ENCODE data around the gene PIK3C2B.
"Not testable (repeated sequence)": the region's sequence is repeated elsewhere in the genome, so short reads cannot be mapped to it uniquely, and the experiment has no call there.

The PIK3C2B gene

GRCh38 chr1:204507317-204508105, 12.9 kb upstream of the PIK3C2B start:
- DNase-seq, result peak; percentile 26

GRCh38 chr1:204506969-204507316, 12.3 kb upstream of the PIK3C2B start:
- DNase-seq, result peak; percentile 92

GRCh38 chr1:204506201-204506968, 11.8 kb upstream of the PIK3C2B start:
- peak; percentile 82 for DNase-seq

GRCh38 chr1:204505674-204506200, 11.1 kb upstream of the PIK3C2B start:
- DNase-seq, result no peak

GRCh38 chr1:204503913-204504519, 9.4 kb upstream of the PIK3C2B start:
- no peak for DNase-seq

GRCh38 chr1:204503122-204503912, 8.7 kb upstream of the PIK3C2B start:
- DNase-seq, result peak; percentile 58

GRCh38 chr1:204502241-204502640, 7.6 kb upstream of the PIK3C2B start:
- no peak for DNase-seq

- DNase-seq, result no peak
These were observed 5.2 kb upstream of the PIK3C2B start for GRCh38 chr1:204499511-204500468.

- no peak for DNase-seq
These were observed 4.4 kb upstream of the PIK3C2B start for GRCh38 chr1:204498981-204499380.

- no peak for DNase-seq
These were observed 1.2 kb upstream of the PIK3C2B start for GRCh38 chr1:204495777-204496176.

GRCh38 chr1:204495078-204495753, 611 bp upstream of the PIK3C2B start:
- DNase-seq, result no peak

GRCh38 chr1:204493984-204494280, 673 bp downstream of the PIK3C2B start:
- DNase-seq, result no peak

GRCh38 chr1:204493145-204493983, 1.2 kb downstream of the PIK3C2B start:
- DNase-seq, result no peak

GRCh38 chr1:204491655-204492054, 3.0 kb downstream of the PIK3C2B start:
- DNase-seq, result no peak

GRCh38 chr1:204487256-204487615, 7.4 kb downstream of the PIK3C2B start:
- no peak for DNase-seq

- DNase-seq, result not testable (repeated sequence)
These were observed 7.9 kb downstream of the PIK3C2B start for GRCh38 chr1:204486513-204487255.

- no peak for DNase-seq
These were observed 10.8 kb downstream of the PIK3C2B start for GRCh38 chr1:204483791-204484190.

GRCh38 chr1:204480515-204480914, 14.1 kb downstream of the PIK3C2B start:
- DNase-seq, result no peak

GRCh38 chr1:204479387-204480136, 15.0 kb downstream of the PIK3C2B start:
- no peak for DNase-seq
